Measurements from ENCODE around the gene ZMIZ1. TPM values are rescaled to one million over a fixed set of nuclear protein-coding genes. Genes with fewer than 3 reads are reported as not detected.

Gene ZMIZ1
- total RNA-seq, 2 experiments from 2014 or later: 14.6 to 15.5 TPM

- no peaks in the 10 kb centered on the region for H3K9me3 Mint-ChIP-seq
- peak; percentile 93 for ATAC-seq (ENCODE audit: poor library complexity)
- H3K4me3 Mint-ChIP-seq: peak overlapping the region; percentile 82
- peak overlapping the region; percentile 42 to 67 for H3K27ac ChIP-seq (ENCODE audit: low read depth in 1 of 2, low read length in 2 of 2)
- H3K4me1 ChIP-seq (ENCODE audit: insufficient read depth, low read length): peaks cover 79% of the 10 kb centered on the region
- H3K36me3 ChIP-seq (ENCODE audit: insufficient read depth, low read length): no peaks in the 10 kb centered on the region
- POLR2A ChIA-PET: interaction anchor here (0.6 to 3.1 kb wide), 13 partner anchors 9 to 1020 kb away, joined by 3 to 46 read pairs (median 4); partner anchors contain the start of genes PPIF and ZCCHC24
- no peaks in the 10 kb centered on the region for H3K27me3 ChIP-seq (ENCODE audit: control insufficient read depth in 1 of 2, insufficient read depth in 2 of 2, low read length in 2 of 2)
- peaks cover 73% of the 10 kb centered on the region for H3K4me1 Mint-ChIP-seq (ENCODE audit: low read depth)
- peaks cover 0 to 4% of the 10 kb centered on the region in 2 experiments for H3K9me3 ChIP-seq (ENCODE audit: control insufficient read depth in 1 of 2, insufficient read depth in 1 of 2, low read length in 2 of 2)
- no peak for TF ChIP-seq CTCF (IDR thresholded peaks at IDR 0.05)
- H3K27me3 Mint-ChIP-seq: peaks cover under 1% of the 10 kb centered on the region
- H3K27ac Mint-ChIP-seq: peak overlapping the region; percentile 93
- peak; percentile 64 to 92 (median 81) for DNase-seq
- CTCF ChIA-PET: interaction anchor here (0.9 to 1.6 kb wide), 4 partner anchors 24 to 1293 kb away, joined by 3 to 5 read pairs (median 4); partner anchors contain the start of genes POLR3A and PPIF
- peaks cover under 1% of the 10 kb centered on the region for H3K36me3 Mint-ChIP-seq (ENCODE audit: low read depth)
- intact Hi-C loops (cut with DNase I, micrococcal nuclease): loop anchor here (10.0 kb wide), 2 partner anchors 78 to 258 kb away; partner anchors contain the start of gene ZMIZ1 (in 1 of the 2)
- peak overlapping the region; percentile 17 for H3K4me3 ChIP-seq (ENCODE audit: low read length)
Observed at GRCh38 chr10:79322616-79323543, 254.1 kb downstream of the ZMIZ1 start.

GRCh38 chr10:79323602-79324001 is 254.8 kb downstream of the ZMIZ1 start:
- Histone ChIP-seq H3K4me3 (ENCODE audit: low read length) (no peak overlapping the region), H3K4me1 (ENCODE audit: insufficient read depth, low read length) (peaks cover 71% of the 10 kb centered on the region), H3K27ac (ENCODE audit: low read depth in 1 of 2, low read length in 2 of 2) (no peak overlapping the region), H3K27me3 (ENCODE audit: control insufficient read depth in 1 of 2, insufficient read depth in 2 of 2, low read length in 2 of 2) (no peaks in the 10 kb centered on the region), H3K9me3 (ENCODE audit: control insufficient read depth in 1 of 2, insufficient read depth in 1 of 2, low read length in 2 of 2) (peaks cover 0 to under 1% of the 10 kb centered on the region in 2 experiments), H3K36me3 (ENCODE audit: insufficient read depth, low read length) (no peaks in the 10 kb centered on the region)
- Mint-ChIP-seq H3K27ac (peak overlapping the region; percentile 93), H3K4me1 (ENCODE audit: low read depth) (peaks cover 66% of the 10 kb centered on the region), H3K4me3 (peak overlapping the region; percentile 82), H3K9me3 (no peaks in the 10 kb centered on the region), H3K27me3 (no peaks in the 10 kb centered on the region), H3K36me3 (ENCODE audit: low read depth) (no peaks in the 10 kb centered on the region)
- ChIA-PET POLR2A (interaction anchor here (0.6 to 3.1 kb wide), 11 partner anchors 8 to 1020 kb away, joined by 3 to 46 read pairs (median 3); partner anchors contain the start of genes PPIF and ZCCHC24), CTCF (interaction anchor here (0.9 to 1.6 kb wide), 3 partner anchors 24 to 1294 kb away, joined by 3 to 5 read pairs (median 4); partner anchors contain the start of genes POLR3A and PPIF)
- TF ChIP-seq CTCF (IDR thresholded peaks at IDR 0.05): no peak
- intact Hi-C loops (cut with DNase I, micrococcal nuclease): loop anchor here (2.0 to 10.0 kb wide), 3 partner anchors 21 to 259 kb away; partner anchors contain the start of gene ZMIZ1 (in 1 of the 2)
- no peak for DNase-seq
- ATAC-seq (ENCODE audit: poor library complexity): no peak

- intact Hi-C loops (cut with DNase I, micrococcal nuclease): loop anchor here (2.0 to 10.0 kb wide), 3 partner anchors 21 to 259 kb away; partner anchors contain the start of gene ZMIZ1 (in 1 of the 2)
- DNase-seq: no peak
- peaks cover 66% of the 10 kb centered on the region for H3K4me1 ChIP-seq (ENCODE audit: insufficient read depth, low read length)
- no peak for TF ChIP-seq CTCF (IDR thresholded peaks at IDR 0.05)
- POLR2A ChIA-PET: interaction anchor here (0.6 to 3.1 kb wide), 7 partner anchors 7 to 102 kb away, joined by 3 to 46 read pairs (median 6); partner anchors contain the start of gene PPIF
- Mint-ChIP-seq H3K27me3 (no peaks in the 10 kb centered on the region), H3K4me1 (ENCODE audit: low read depth) (peaks cover 60% of the 10 kb centered on the region), H3K36me3 (ENCODE audit: low read depth) (no peaks in the 10 kb centered on the region), H3K27ac (no peak overlapping the region), H3K9me3 (no peaks in the 10 kb centered on the region), H3K4me3 (no peak overlapping the region)
- H3K9me3 ChIP-seq (ENCODE audit: control insufficient read depth in 1 of 2, insufficient read depth in 1 of 2, low read length in 2 of 2): no peaks in the 10 kb centered on the region
- no peak overlapping the region for H3K4me3 ChIP-seq (ENCODE audit: low read length)
- ATAC-seq (ENCODE audit: poor library complexity): no peak
- H3K27ac ChIP-seq (ENCODE audit: low read depth in 1 of 2, low read length in 2 of 2): no peak overlapping the region
- no peaks in the 10 kb centered on the region for H3K27me3 ChIP-seq (ENCODE audit: control insufficient read depth in 1 of 2, insufficient read depth in 2 of 2, low read length in 2 of 2)
- CTCF ChIA-PET: interaction anchor here (1.6 kb wide), 1 partner anchor 51 kb away, joined by 4 read pairs; no protein-coding TSS in a partner anchor
- no peaks in the 10 kb centered on the region for H3K36me3 ChIP-seq (ENCODE audit: insufficient read depth, low read length)
Observed at GRCh38 chr10:79324032-79324695, 255.4 kb downstream of the ZMIZ1 start.

Measured in CD4-positive, alpha-beta T cell (primary cell).